Measurements from ENCODE around the gene ZFP30. TPM values are rescaled to one million over a fixed set of nuclear protein-coding genes. Genes with fewer than 3 reads are reported as not detected.

ZFP30 gene
- 53.0 TPM for total RNA-seq

DNA sequence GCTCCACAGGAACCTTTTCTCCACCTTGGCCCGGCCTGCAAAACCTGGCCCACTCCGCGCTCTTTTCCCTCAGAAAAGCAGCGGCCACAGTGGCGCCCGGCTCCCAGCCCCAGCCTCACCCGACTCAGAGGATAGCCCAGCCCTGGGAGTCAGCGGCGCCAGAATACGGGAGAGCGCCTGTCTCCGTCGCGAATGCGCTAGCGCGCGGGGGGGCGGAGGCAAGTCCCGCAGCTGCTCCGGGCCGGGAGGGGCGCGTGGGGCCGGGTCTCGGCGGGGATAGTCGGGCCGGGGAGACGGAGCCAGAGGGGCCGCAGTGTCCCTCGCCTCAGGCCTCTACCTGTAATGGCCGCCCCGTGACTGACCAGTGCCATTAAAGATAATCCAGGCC lies at the start of gene ZFP30:
ZFP30 (minus strand) TSS at position 165 of the 388 bp plus-strand sequence. CDS start 7,643 bp downstream, outside the sequence.

DNA sequence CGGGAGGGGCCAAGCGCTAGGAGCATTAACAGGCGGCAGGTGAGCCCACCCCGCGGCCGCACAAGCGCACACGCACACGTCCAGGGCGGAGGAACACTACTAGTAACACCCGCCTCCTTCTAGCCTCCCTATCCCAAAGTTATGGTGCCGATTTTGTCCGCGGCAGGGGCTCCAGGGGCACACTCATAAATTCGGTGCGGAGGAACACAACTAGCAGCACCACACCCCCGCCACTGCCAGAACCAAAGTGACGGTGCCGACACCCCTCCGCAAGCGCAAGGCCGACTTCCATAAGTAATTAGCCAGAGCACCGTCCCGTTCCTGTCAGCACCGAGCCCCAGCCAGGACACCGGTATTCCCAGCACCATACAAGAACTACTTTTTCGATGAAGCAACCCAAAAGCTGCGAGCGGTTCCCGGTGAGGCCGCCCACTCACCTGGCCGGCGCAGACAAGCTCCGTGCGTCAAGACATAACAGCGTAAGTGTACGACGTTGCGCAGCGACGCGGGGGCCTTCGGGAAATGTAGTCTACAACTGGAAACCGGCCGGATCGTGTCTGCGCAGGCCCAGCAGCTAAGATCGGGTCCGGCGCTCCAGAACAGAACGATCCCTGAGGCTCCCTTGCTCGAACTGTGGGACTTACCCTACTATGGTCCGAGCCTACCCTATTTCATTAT lies 60.8 kb downstream of the ZFP30 start, which contains the start of the genes ZNF540 and ZNF571:
ZNF540 (plus strand) TSS at position 573 of the 678 bp plus-strand sequence. CDS start 3,572 bp downstream, outside the sequence.
ZNF571 (minus strand) TSS at position 489 of the 678 bp plus-strand sequence. CDS start 8,116 bp downstream, outside the sequence.

Other genes starting within 250 kb of the ZFP30 start
- gene ZNF569, start 188.0 kb downstream of the ZFP30 start, total RNA-seq: 19.5 TPM
- gene ZNF570, start 186.1 kb downstream of the ZFP30 start, total RNA-seq: 19.8 TPM
- 29.5 TPM for gene ZNF793, start 148.5 kb downstream of the ZFP30 start, total RNA-seq
- 31.7 TPM for gene ZNF571, start 60.7 kb downstream of the ZFP30 start, total RNA-seq
- 15.2 TPM for gene ZNF540, start 60.6 kb downstream of the ZFP30 start, total RNA-seq
- gene ZNF607, start 64.3 kb upstream of the ZFP30 start, total RNA-seq: 18.2 TPM
- 38.6 TPM for gene ZNF573, start 124.1 kb upstream of the ZFP30 start, total RNA-seq

Measured in camera-type eye (tissue), 1 donor.